CD14-positive monocyte (primary cell): ENCODE results near the gene KSR2. TPM values are rescaled to one million over a fixed set of nuclear protein-coding genes. Genes with fewer than 3 reads are reported as not detected.
A peak's percentile ranks its signal among the peaks of the same experiment; 100 is the strongest.

Experiments used
- DNase-seq, 3 donors: peaks; one replicate each; pipeline ENCODE4 v3.0.0-alpha.2; 2011 to 2022
- H2AFZ ChIP-seq: 2 replicates; pipeline ENCODE4 v1.6.0; 2012; ENCODE audit warnings: mild to moderate bottlenecking, low read depth, low read length, inconsistent platforms; ENCODE audit not compliant: insufficient read depth, poor library complexity, severe bottlenecking
- H3K27ac ChIP-seq, 2 donors: 1 replicate in 1 of 2; 2 replicates in 1 of 2; pipeline ENCODE4 v1.5.1; 2012 to 2013; ENCODE audit warnings: low read length in 2 of 2, control low read depth in 1 of 2, inconsistent platforms in 1 of 2, low read depth in 1 of 2, mild to moderate bottlenecking in 1 of 2
- H3K27me3 ChIP-seq, 2 donors: one replicate each; pipeline versions ENCODE4 v1.6.0 to v1.6.1; 2011 to 2013; ENCODE audit warnings: low read length in 2 of 2; ENCODE audit not compliant: control insufficient read depth in 2 of 2, insufficient read depth in 2 of 2
- H3K36me3 ChIP-seq, 2 donors: replicated peaks in 1 of 2; 1 replicate in 1 of 2; 2 replicates in 1 of 2; pipeline versions ENCODE4 v1.5.1 to v1.6.1; 2012 to 2013; ENCODE audit warnings: low read length in 2 of 2, control low read depth in 1 of 2, inconsistent platforms in 1 of 2, mild to moderate bottlenecking in 1 of 2; ENCODE audit not compliant: insufficient read depth in 2 of 2, control insufficient read depth in 1 of 2
- H3K4me1 ChIP-seq, 2 donors: 1 replicate in 1 of 2; 2 replicates in 1 of 2; pipeline versions ENCODE4 v1.5.1 to v1.6.1; 2012 to 2013; ENCODE audit warnings: low read length in 2 of 2, control low read depth in 1 of 2, inconsistent platforms in 1 of 2, mild to moderate bottlenecking in 1 of 2, moderate library complexity in 1 of 2; ENCODE audit not compliant: insufficient read depth in 2 of 2, control insufficient read depth in 1 of 2
- H3K4me2 ChIP-seq: replicated peaks from 2 replicates; pipeline ENCODE3; 2012; ENCODE audit warnings: low read length, moderate library complexity, mild to moderate bottlenecking; ENCODE audit not compliant: poor library complexity, severe bottlenecking; ENCODE audit errors: extremely low read depth
- H3K4me3 ChIP-seq, 3 experiments: fragments of 200-600 bp in 1 of 3; sonication (generic) in 1 of 3; replicated peaks in 1 of 3; 1 replicate in 2 of 3; 2 replicates in 1 of 3; pipeline ENCODE4 v1.5.1; 2011 to 2013; ENCODE audit warnings: low read length in 3 of 3, mild to moderate bottlenecking in 3 of 3, control low read depth in 2 of 3, low read depth in 2 of 3, inconsistent platforms in 1 of 3, moderate library complexity in 1 of 3
- H3K79me2 ChIP-seq: 2 replicates; pipeline ENCODE4 v1.6.0; 2012; ENCODE audit warnings: mild to moderate bottlenecking, control low read depth, inconsistent platforms, low read length, moderate library complexity; ENCODE audit not compliant: insufficient read depth
- H3K9ac ChIP-seq: 2 replicates; pipeline ENCODE4 v1.6.0; 2017; ENCODE audit warnings: low read length, mild to moderate bottlenecking; ENCODE audit not compliant: insufficient read depth, poor library complexity, severe bottlenecking
- H3K9me3 ChIP-seq, 2 donors: replicated peaks in 1 of 2; 1 replicate in 1 of 2; 2 replicates in 1 of 2; pipeline versions ENCODE4 v1.5.1 to v1.6.1; 2012 to 2013; ENCODE audit warnings: low read length in 2 of 2, control low read depth in 1 of 2; ENCODE audit not compliant: control insufficient read depth in 1 of 2, insufficient read depth in 1 of 2
- H4K20me1 ChIP-seq: 2 replicates; pipeline ENCODE4 v1.6.0; 2012; ENCODE audit warnings: mild to moderate bottlenecking, low read length, control low read depth, moderate library complexity; ENCODE audit not compliant: insufficient read depth
- H3K27ac Mint-ChIP-seq, 7 donors: one replicate each; pipeline ENCODE4 v1.8.0; 2020; ENCODE audit warnings: mild to moderate bottlenecking in 7 of 7, mixed read lengths in 7 of 7, moderate library complexity in 6 of 7, inconsistent platforms in 2 of 7
- H3K27me3 Mint-ChIP-seq, 3 donors: one replicate each; pipeline ENCODE4 v1.8.0; 2021 to 2022; ENCODE audit warnings: low read depth in 3 of 3, mild to moderate bottlenecking in 3 of 3, mixed read lengths in 3 of 3, moderate library complexity in 3 of 3, inconsistent platforms in 1 of 3
- H3K36me3 Mint-ChIP-seq, 2 donors: one replicate each; pipeline ENCODE4 v1.8.0; 2020; ENCODE audit warnings: mixed read lengths in 2 of 2, inconsistent platforms in 1 of 2, mild to moderate bottlenecking in 1 of 2
- H3K4me1 Mint-ChIP-seq: one replicate; pipeline ENCODE4 v1.8.0; 2020; ENCODE audit warnings: mild to moderate bottlenecking, mixed read lengths
- H3K4me3 Mint-ChIP-seq, 2 donors: one replicate each; pipeline ENCODE4 v1.8.0; 2020; ENCODE audit warnings: mild to moderate bottlenecking in 2 of 2, mixed read lengths in 2 of 2, moderate library complexity in 1 of 2
- H3K9me3 Mint-ChIP-seq, 7 donors: one replicate each; pipeline ENCODE4 v1.8.0; 2020 to 2022; ENCODE audit warnings: mixed read lengths in 7 of 7, mild to moderate bottlenecking in 6 of 7, moderate library complexity in 6 of 7, inconsistent platforms in 2 of 7
- CTCF ChIP-seq: fragments of 200-600 bp; IDR thresholded peaks from one replicate; pipeline ENCODE4 v1.8.0; 2022; ENCODE audit warnings: antibody characterized with exemption, mild to moderate bottlenecking
- WGBS: methylation state at CpG from one replicate; pipeline ENCODE4 v1.1.5; 2013; ENCODE audit warnings: missing lambda C conversion rate; ENCODE audit not compliant: insufficient coverage; 5-methylcytosine and 5-hydroxymethylcytosine counted together
- intact Hi-C, 2 donors: fragments of 100-400 bp; cut with micrococcal nuclease; formaldehyde crosslinking; loops; one replicate each; pipeline versions ENCODE4 v1.15.0 to v1.15.1; 2023
- polyA plus RNA-seq, 3 donors: library from polyadenylated mRNA; depleted of rRNA in 1 of 3; unstranded in 2 of 3; stranded (reverse) in 1 of 3; fragments of 300-500 nt in 2 of 3; fragments of >200 nt in 1 of 3; fragmentation: Illumina TruSeq in 2 of 3; gene quantifications; 1 replicate in 2 of 3; 2 replicates in 1 of 3; pipeline ENCODE4 v1.2.3, GENCODE V29; 2012 to 2021

KSR2 gene
- polyA plus RNA-seq, 3 donors = not detected

- WGBS = 78% methylated on average over 1 of the region's 4 CpGs
- Mint-ChIP-seq H3K4me3 (no peak overlapping the region), H3K36me3 (no peaks in the 10 kb centered on the region), H3K27me3 (peaks cover 0 to 7% (median 0%) of the 10 kb centered on the region in 3 donors), H3K27ac (no peak overlapping the region), H3K9me3 (peaks cover 0 to 6% (median 0%) of the 10 kb centered on the region in 7 donors), H3K4me1 (no peaks in the 10 kb centered on the region)
- no peak for DNase-seq
- H3K4me3 ChIP-seq = no peak overlapping the region
- no peak for TF ChIP-seq CTCF
- no peaks in the 10 kb centered on the region for H3K27me3 ChIP-seq
- no peak overlapping the region for H2AFZ ChIP-seq
- peaks cover 24 to 26% of the 10 kb centered on the region in 2 donors for H3K9me3 ChIP-seq
- intact Hi-C loops = no loop called here
- no peak overlapping the region for H3K4me2 ChIP-seq
- H3K27ac ChIP-seq = no peak overlapping the region
- no peaks in the 10 kb centered on the region for H3K4me1 ChIP-seq
- no peak overlapping the region for H3K9ac ChIP-seq
- no peaks in the 10 kb centered on the region for H3K79me2 ChIP-seq
- no peaks in the 10 kb centered on the region for H4K20me1 ChIP-seq
- no peaks in the 10 kb centered on the region for H3K36me3 ChIP-seq
These were observed 176.3 kb downstream of the KSR2 start for GRCh38 chr12:117792471-117792870.

- Histone ChIP-seq H4K20me1 (no peaks in the 10 kb centered on the region), H2AFZ (no peak overlapping the region), H3K9ac (no peak overlapping the region), H3K27ac (no peak overlapping the region), H3K79me2 (no peaks in the 10 kb centered on the region), H3K36me3 (no peaks in the 10 kb centered on the region), H3K4me1 (no peaks in the 10 kb centered on the region), H3K27me3 (no peaks in the 10 kb centered on the region), H3K4me3 (no peak overlapping the region), H3K9me3 (peaks cover 24 to 26% of the 10 kb centered on the region in 2 donors), H3K4me2 (no peak overlapping the region)
- no peak overlapping the region for H3K4me3 Mint-ChIP-seq
- peaks cover 0 to 6% (median 0%) of the 10 kb centered on the region in 7 donors for H3K9me3 Mint-ChIP-seq
- WGBS = 42% methylated on average over 2 of the region's 2 CpGs
- DNase-seq = no peak
- no peaks in the 10 kb centered on the region for H3K4me1 Mint-ChIP-seq
- intact Hi-C loops = no loop called here
- no peaks in the 10 kb centered on the region for H3K36me3 Mint-ChIP-seq
- peak overlapping the region in 1 of 7 donors; percentile 2 for H3K27ac Mint-ChIP-seq
- peaks cover 0 to 7% (median 0%) of the 10 kb centered on the region in 3 donors for H3K27me3 Mint-ChIP-seq
- TF ChIP-seq CTCF = no peak
These were observed 177.8 kb downstream of the KSR2 start for GRCh38 chr12:117790948-117791347.
